Measurements from ENCODE around the gene PMF1. TPM values are rescaled to one million over a fixed set of nuclear protein-coding genes. Genes with fewer than 3 reads are reported as not detected.
"Not testable (repeated sequence)": the region's sequence is repeated elsewhere in the genome, so short reads cannot be mapped to it uniquely, and the experiment has no call there.

The PMF1 gene
- total RNA-seq, 1 donor from 2014 or later: 49.7 TPM

- DNase-seq: no peak
Measured at GRCh38 chr1:156196445-156196844, 16.4 kb upstream of the PMF1 start.

- DNase-seq: no peak
Measured at GRCh38 chr1:156198831-156199349, 13.9 kb upstream of the PMF1 start.

GRCh38 chr1:156200044-156200443, 12.8 kb upstream of the PMF1 start:
- no peak for DNase-seq

GRCh38 chr1:156203331-156203730, 9.5 kb upstream of the PMF1 start:
- DNase-seq: no peak

- DNase-seq: no peak
Measured at GRCh38 chr1:156204686-156205085, 8.1 kb upstream of the PMF1 start.

GRCh38 chr1:156211243-156211642, 1.6 kb upstream of the PMF1 start:
- no peak for DNase-seq

GRCh38 chr1:156212130-156212529, 677 bp upstream of the PMF1 start:
- no peak for DNase-seq

- DNase-seq: no peak
Measured at GRCh38 chr1:156213644-156213966, 798 bp downstream of the PMF1 start.

GRCh38 chr1:156214024-156214748, 1.4 kb downstream of the PMF1 start:
- DNase-seq: no peak

- DNase-seq: not testable (repeated sequence)
Measured at GRCh38 chr1:156216361-156217086, 3.7 kb downstream of the PMF1 start.

- DNase-seq: no peak
Measured at GRCh38 chr1:156217871-156218270, 5.1 kb downstream of the PMF1 start.

- DNase-seq: no peak
Measured at GRCh38 chr1:156220226-156220625, 7.4 kb downstream of the PMF1 start.

GRCh38 chr1:156221986-156222692, 9.3 kb downstream of the PMF1 start:
- no peak for DNase-seq

GRCh38 chr1:156225677-156226014, 12.8 kb downstream of the PMF1 start:
- DNase-seq: no peak

- DNase-seq: no peak
Measured at GRCh38 chr1:156226116-156226538, 13.3 kb downstream of the PMF1 start.

GRCh38 chr1:156226782-156227181, 14.0 kb downstream of the PMF1 start:
- DNase-seq: no peak

- no peak for DNase-seq
Measured at GRCh38 chr1:156228501-156228900, 15.7 kb downstream of the PMF1 start.

- DNase-seq: no peak
Measured at GRCh38 chr1:156229809-156230472, 17.1 kb downstream of the PMF1 start.

GRCh38 chr1:156230473-156230837, 17.6 kb downstream of the PMF1 start:
- DNase-seq: no peak

- no peak for DNase-seq
Measured at GRCh38 chr1:156232201-156232894, 19.5 kb downstream of the PMF1 start.

- DNase-seq: no peak
Measured at GRCh38 chr1:156233426-156234127, 20.8 kb downstream of the PMF1 start.

Data from tongue (tissue), 2 donors.